Limb (tissue), 2 donors: ENCODE measurements around the gene PDE4D.
"Not testable (repeated sequence)": the region's sequence is repeated elsewhere in the genome, so short reads cannot be mapped to it uniquely, and the experiment has no call there.

ENCODE experiments used
- DNase-seq, 2 donors: peaks; one replicate each; pipeline ENCODE4 v3.0.0-alpha.2; 2016; ENCODE audit errors: extremely low spot score in 2 of 2

The PDE4D gene

GRCh38 chr5:59769832-59770231 lies 123.7 kb downstream of the PDE4D start:
- DNase-seq: no peak

- DNase-seq: no peak
These were observed 124.5 kb downstream of the PDE4D start for GRCh38 chr5:59769041-59769360.

GRCh38 chr5:59768152-59769040 lies 125.1 kb downstream of the PDE4D start:
- peak; percentile 78 to 88 for DNase-seq

GRCh38 chr5:59767681-59768151 lies 125.8 kb downstream of the PDE4D start:
- no peak for DNase-seq

- no peak for DNase-seq
These were observed 126.3 kb downstream of the PDE4D start for GRCh38 chr5:59767211-59767605.

GRCh38 chr5:59766427-59767210 lies 126.9 kb downstream of the PDE4D start:
- DNase-seq: peak in 1 of 2 donors; percentile 36

GRCh38 chr5:59765446-59765845 lies 128.1 kb downstream of the PDE4D start:
- no peak for DNase-seq

- DNase-seq: no peak
These were observed 129.2 kb downstream of the PDE4D start for GRCh38 chr5:59764361-59764760.

- no peak for DNase-seq
These were observed 130.0 kb downstream of the PDE4D start for GRCh38 chr5:59763541-59763940.

- not testable (repeated sequence) for DNase-seq
These were observed 131.3 kb downstream of the PDE4D start for GRCh38 chr5:59762232-59762631.

GRCh38 chr5:59760785-59761348 lies 132.7 kb downstream of the PDE4D start:
- no peak for DNase-seq

GRCh38 chr5:59759600-59760351 lies 133.8 kb downstream of the PDE4D start:
- DNase-seq: no peak

- DNase-seq: no peak
These were observed 135.0 kb downstream of the PDE4D start for GRCh38 chr5:59758566-59758965.

GRCh38 chr5:59757442-59757841 lies 136.1 kb downstream of the PDE4D start:
- no peak for DNase-seq

GRCh38 chr5:59756373-59757035 lies 137.0 kb downstream of the PDE4D start:
- no peak for DNase-seq

- DNase-seq: no peak
These were observed 138.1 kb downstream of the PDE4D start for GRCh38 chr5:59755476-59755875.

GRCh38 chr5:59753599-59753998 lies 139.9 kb downstream of the PDE4D start:
- DNase-seq: no peak

GRCh38 chr5:59749782-59750520 lies 143.6 kb downstream of the PDE4D start:
- DNase-seq: no peak

GRCh38 chr5:59748036-59748663 lies 145.4 kb downstream of the PDE4D start:
- DNase-seq: not testable (repeated sequence)
